Measurements from ENCODE around the gene ATRAID.
A peak's percentile ranks its signal among the peaks of the same experiment; 100 is the strongest.

Gene ATRAID

GRCh38 chr2:27237341-27237945 is 25.6 kb downstream of the ATRAID start:
- peaks cover 100% of the 10 kb centered on the region for H3K36me3 ChIP-seq (ENCODE audit: insufficient read depth, low read length)
- no peak for DNase-seq (ENCODE audit: low read depth, low spot score)

GRCh38 chr2:27238976-27239375 is 27.1 kb downstream of the ATRAID start:
- no peaks in the 10 kb centered on the region for H3K9me3 ChIP-seq (ENCODE audit: low read depth, low read length)
- no peak for DNase-seq (ENCODE audit: low read depth, low spot score)
- H3K27ac ChIP-seq = no peak overlapping the region
- H3K36me3 ChIP-seq (ENCODE audit: insufficient read depth, low read length) = peaks cover 100% of the 10 kb centered on the region
- TF ChIP-seq FOXP2 (optimal IDR thresholded peaks at IDR 0.05; ENCODE audit: control extremely low read depth, extremely low read length, insufficient read depth) = no peak
- no peak for TF ChIP-seq EZH2 (IDR thresholded peaks at IDR 0.05)
- no peak for TF ChIP-seq POLR2AphosphoS5 (IDR thresholded peaks at IDR 0.05; ENCODE audit: borderline replicate concordance, low read depth, low read length)
- no peak overlapping the region for H3K9ac ChIP-seq (ENCODE audit: insufficient read length)
- H3K4me3 ChIP-seq = no peak overlapping the region

More at GRCh38 chr2:27237341-27237945, 25.6 kb downstream of the ATRAID start:
- H3K4me3 ChIP-seq = no peak overlapping the region
- TF ChIP-seq EZH2 (IDR thresholded peaks at IDR 0.05) (no peak), POLR2AphosphoS5 (IDR thresholded peaks at IDR 0.05; ENCODE audit: borderline replicate concordance, low read depth, low read length) (no peak), FOXP2 (optimal IDR thresholded peaks at IDR 0.05; ENCODE audit: control extremely low read depth, extremely low read length, insufficient read depth) (no peak)
- H3K27ac ChIP-seq = no peak overlapping the region
- no peak overlapping the region for H3K9ac ChIP-seq (ENCODE audit: insufficient read length)
- no peaks in the 10 kb centered on the region for H3K9me3 ChIP-seq (ENCODE audit: low read depth, low read length)

GRCh38 chr2:27240406-27240805 is 28.6 kb downstream of the ATRAID start:
- TF ChIP-seq FOXP2 (optimal IDR thresholded peaks at IDR 0.05; ENCODE audit: control extremely low read depth, extremely low read length, insufficient read depth) = no peak
- no peak for TF ChIP-seq POLR2AphosphoS5 (IDR thresholded peaks at IDR 0.05; ENCODE audit: borderline replicate concordance, low read depth, low read length)
- no peak for TF ChIP-seq EZH2 (IDR thresholded peaks at IDR 0.05)
- Histone ChIP-seq H3K36me3 (ENCODE audit: insufficient read depth, low read length) (peaks cover 96% of the 10 kb centered on the region), H3K9ac (ENCODE audit: insufficient read length) (no peak overlapping the region), H3K9me3 (ENCODE audit: low read depth, low read length) (no peaks in the 10 kb centered on the region), H3K4me3 (no peak overlapping the region), H3K27ac (no peak overlapping the region)
- DNase-seq (ENCODE audit: low read depth, low spot score) = no peak

- no peak overlapping the region for H3K27ac ChIP-seq
- TF ChIP-seq POLR2AphosphoS5 (IDR thresholded peaks at IDR 0.05; ENCODE audit: borderline replicate concordance, low read depth, low read length) = 0 out of 2 replicates have a peak, but pooled peaks have one; percentile 2
- TF ChIP-seq EZH2 (IDR thresholded peaks at IDR 0.05) = no peak
- no peaks in the 10 kb centered on the region for H3K9me3 ChIP-seq (ENCODE audit: low read depth, low read length)
- DNase-seq (ENCODE audit: low read depth, low spot score) = no peak
- no peak overlapping the region for H3K9ac ChIP-seq (ENCODE audit: insufficient read length)
- H3K36me3 ChIP-seq (ENCODE audit: insufficient read depth, low read length) = peaks cover 80% of the 10 kb centered on the region
- H3K4me3 ChIP-seq = no peak overlapping the region
These were observed 30.1 kb downstream of the ATRAID start for GRCh38 chr2:27241761-27242613.

- no peak overlapping the region for H3K4me3 ChIP-seq
- TF ChIP-seq FOXP2 (optimal IDR thresholded peaks at IDR 0.05; ENCODE audit: control extremely low read depth, extremely low read length, insufficient read depth) (no peak), EZH2 (IDR thresholded peaks at IDR 0.05) (no peak), POLR2AphosphoS5 (IDR thresholded peaks at IDR 0.05; ENCODE audit: borderline replicate concordance, low read depth, low read length) (no peak)
- H3K36me3 ChIP-seq (ENCODE audit: insufficient read depth, low read length) = peaks cover 74% of the 10 kb centered on the region
- no peak for DNase-seq (ENCODE audit: low read depth, low spot score)
- H3K9me3 ChIP-seq (ENCODE audit: low read depth, low read length) = no peaks in the 10 kb centered on the region
- H3K27ac ChIP-seq = no peak overlapping the region
- no peak overlapping the region for H3K9ac ChIP-seq (ENCODE audit: insufficient read length)
These were observed 30.7 kb downstream of the ATRAID start for GRCh38 chr2:27242614-27242951.

- no peak for DNase-seq (ENCODE audit: low read depth, low spot score)
- H3K27ac ChIP-seq = no peak overlapping the region
- H3K4me3 ChIP-seq = no peak overlapping the region
- H3K36me3 ChIP-seq (ENCODE audit: insufficient read depth, low read length) = peaks cover 64% of the 10 kb centered on the region
- no peaks in the 10 kb centered on the region for H3K9me3 ChIP-seq (ENCODE audit: low read depth, low read length)
- TF ChIP-seq FOXP2 (optimal IDR thresholded peaks at IDR 0.05; ENCODE audit: control extremely low read depth, extremely low read length, insufficient read depth) (no peak), EZH2 (IDR thresholded peaks at IDR 0.05) (no peak), POLR2AphosphoS5 (IDR thresholded peaks at IDR 0.05; ENCODE audit: borderline replicate concordance, low read depth, low read length) (no peak)
- no peak overlapping the region for H3K9ac ChIP-seq (ENCODE audit: insufficient read length)
These were observed 31.7 kb downstream of the ATRAID start for GRCh38 chr2:27243391-27244130.

DNA sequence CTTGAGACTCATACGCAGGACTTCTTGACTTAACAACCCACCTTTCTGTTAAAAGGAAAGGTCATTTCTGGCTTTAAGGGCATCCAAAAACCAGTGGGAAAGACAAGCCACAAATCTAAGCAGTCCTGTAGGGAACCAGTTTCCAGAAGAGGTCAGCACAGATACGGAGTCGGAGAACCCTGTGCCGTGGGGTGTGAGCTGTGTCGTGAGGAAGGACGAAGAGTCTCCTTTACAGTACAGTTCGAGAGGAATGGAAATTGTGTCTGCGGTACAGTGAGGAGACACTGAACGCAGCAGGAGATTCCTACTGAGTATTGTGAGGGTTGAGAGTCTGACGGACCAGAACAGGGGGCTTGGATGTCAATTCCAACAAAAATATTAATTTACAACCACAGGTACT is 33.3 kb downstream of the ATRAID start:
- Histone ChIP-seq H3K27ac (peak overlapping the region; percentile 70), H3K36me3 (ENCODE audit: insufficient read depth, low read length) (peaks cover 49% of the 10 kb centered on the region), H3K4me3 (no peak overlapping the region), H3K9me3 (ENCODE audit: low read depth, low read length) (no peaks in the 10 kb centered on the region), H3K9ac (ENCODE audit: insufficient read length) (no peak overlapping the region)
- no peak for TF ChIP-seq EZH2 (IDR thresholded peaks at IDR 0.05)
- TF ChIP-seq POLR2AphosphoS5 (IDR thresholded peaks at IDR 0.05; ENCODE audit: borderline replicate concordance, low read depth, low read length) = no peak
- no peak for TF ChIP-seq FOXP2 (optimal IDR thresholded peaks at IDR 0.05; ENCODE audit: control extremely low read depth, extremely low read length, insufficient read depth)
- DNase-seq (ENCODE audit: low read depth, low spot score) = no peak

DNA sequence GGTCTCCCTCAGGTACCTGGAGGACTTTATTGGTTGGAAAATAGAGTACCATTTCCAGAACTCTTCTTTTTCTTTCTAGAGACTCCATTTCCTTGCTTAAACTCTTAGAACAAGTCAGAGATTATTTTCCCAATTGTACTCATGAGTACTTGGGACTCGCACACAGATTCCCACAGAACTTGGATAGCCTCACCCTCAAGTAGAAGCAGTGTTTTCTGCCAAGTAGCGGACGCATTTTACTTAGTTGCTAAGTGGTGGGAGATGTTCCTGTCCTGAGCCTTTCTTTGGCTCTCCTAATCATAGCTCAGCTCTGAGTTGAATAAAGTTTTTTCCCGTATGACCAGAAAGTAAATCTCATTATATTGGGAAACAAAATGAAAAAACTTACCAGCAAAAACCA is 33.8 kb downstream of the ATRAID start:
- no peak for DNase-seq (ENCODE audit: low read depth, low spot score)
- no peaks in the 10 kb centered on the region for H3K9me3 ChIP-seq (ENCODE audit: low read depth, low read length)
- TF ChIP-seq POLR2AphosphoS5 (IDR thresholded peaks at IDR 0.05; ENCODE audit: borderline replicate concordance, low read depth, low read length) (no peak), EZH2 (IDR thresholded peaks at IDR 0.05) (no peak), FOXP2 (optimal IDR thresholded peaks at IDR 0.05; ENCODE audit: control extremely low read depth, extremely low read length, insufficient read depth) (no peak)
- H3K27ac ChIP-seq = peak overlapping the region; percentile 70
- H3K4me3 ChIP-seq = no peak overlapping the region
- H3K9ac ChIP-seq (ENCODE audit: insufficient read length) = no peak overlapping the region
- H3K36me3 ChIP-seq (ENCODE audit: insufficient read depth, low read length) = peaks cover 44% of the 10 kb centered on the region
